ENCODE results near the gene SEC62. TPM values are rescaled to one million over a fixed set of nuclear protein-coding genes. Genes with fewer than 3 reads are reported as not detected.
A peak's percentile ranks its signal among the peaks of the same experiment; 100 is the strongest.

Gene SEC62, protein sequence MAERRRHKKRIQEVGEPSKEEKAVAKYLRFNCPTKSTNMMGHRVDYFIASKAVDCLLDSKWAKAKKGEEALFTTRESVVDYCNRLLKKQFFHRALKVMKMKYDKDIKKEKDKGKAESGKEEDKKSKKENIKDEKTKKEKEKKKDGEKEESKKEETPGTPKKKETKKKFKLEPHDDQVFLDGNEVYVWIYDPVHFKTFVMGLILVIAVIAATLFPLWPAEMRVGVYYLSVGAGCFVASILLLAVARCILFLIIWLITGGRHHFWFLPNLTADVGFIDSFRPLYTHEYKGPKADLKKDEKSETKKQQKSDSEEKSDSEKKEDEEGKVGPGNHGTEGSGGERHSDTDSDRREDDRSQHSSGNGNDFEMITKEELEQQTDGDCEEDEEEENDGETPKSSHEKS
- 16.8 and 69.9 TPM in 2 replicates for total RNA-seq (2011; cell fraction: chromatin; rRNA removed; ENCODE audit: low replicate concordance)
- total RNA-seq (2011; cell fraction: nucleolus; rRNA removed): 9.7 and 15.5 TPM in 2 replicates
- total RNA-seq (2011; cell fraction: nucleoplasm; rRNA removed): 37.0 and 70.5 TPM in 2 replicates
- 34.5 and 36.0 TPM in 2 replicates for total RNA-seq (2014; rRNA removed)
- total RNA-seq (2014; rRNA removed; fragmentation: Illumina TruSeq; extraction: Trizol): 45.3 and 55.8 TPM in 2 replicates
- 47.9 and 51.8 TPM in 2 replicates for total RNA-seq (2015; rRNA removed; fragmentation: Illumina TruSeq; extraction: Trizol)
- 46.6 and 52.1 TPM in 2 replicates for total RNA-seq (2021)
- polyA plus RNA-seq (2011; rRNA removed): 47.3 and 54.0 TPM in 2 replicates
- polyA plus RNA-seq (2011; cell fraction: cytosol; rRNA removed): 28.3 and 50.2 TPM in 2 replicates
- polyA plus RNA-seq (2011; cell fraction: nucleus; rRNA removed): 24.7 and 33.9 TPM in 2 replicates
- polyA plus RNA-seq (2012): 36.4 and 92.2 TPM in 2 replicates
- 62.6 and 78.8 TPM in 2 replicates for polyA plus RNA-seq (2014; fragmentation: Illumina TruSeq; extraction: Trizol)
- polyA plus RNA-seq (2014; fragmentation: Nextera tagmentation; extraction: Ambion mirVana): 100 to 1,000 TPM; 118 to 152 TPM
- 43.2 and 52.7 TPM in 2 replicates for polyA plus RNA-seq (2014; rRNA removed)
- 94.8 and 102 TPM in 2 replicates for polyA minus RNA-seq (2011; rRNA and poly(A)+ RNA removed)
- polyA minus RNA-seq (2011; cell fraction: cytosol; rRNA and poly(A)+ RNA removed): 18.3 and 22.0 TPM in 2 replicates
- polyA minus RNA-seq (2011; cell fraction: nucleus; rRNA and poly(A)+ RNA removed): 10.4 and 24.3 TPM in 2 replicates
- Bru-seq, nascent RNA: percentile 92 among the genes with signal in this experiment
- percentile 94 among the genes with signal in this experiment for BruChase-seq, experiment 1, labeled RNA remaining after a 2-hour chase
- BruChase-seq, experiment 2, labeled RNA remaining after a 6-hour chase: percentile 95 among the genes with signal in this experiment
- long read RNA-seq, experiment 1, full-length matches to known transcripts: 97 of 325 reads
- long read RNA-seq, experiment 1, partial matches to known transcripts: 218 of 325 reads
- long read RNA-seq, experiment 1, other reads (novel, unspliced or antisense): 10 of 325 reads
- long read RNA-seq, experiment 2, full-length matches to known transcripts: 6 of 65 reads
- long read RNA-seq, experiment 2, partial matches to known transcripts: 7 of 65 reads
- long read RNA-seq, experiment 2, other reads (novel, unspliced or antisense): 52 of 65 reads
- long read RNA-seq, experiment 3, full-length matches to known transcripts: 4 of 55 reads
- long read RNA-seq, experiment 3, partial matches to known transcripts: 49 of 55 reads
- long read RNA-seq, experiment 3, other reads (novel, unspliced or antisense): 2 of 55 reads

DNA sequence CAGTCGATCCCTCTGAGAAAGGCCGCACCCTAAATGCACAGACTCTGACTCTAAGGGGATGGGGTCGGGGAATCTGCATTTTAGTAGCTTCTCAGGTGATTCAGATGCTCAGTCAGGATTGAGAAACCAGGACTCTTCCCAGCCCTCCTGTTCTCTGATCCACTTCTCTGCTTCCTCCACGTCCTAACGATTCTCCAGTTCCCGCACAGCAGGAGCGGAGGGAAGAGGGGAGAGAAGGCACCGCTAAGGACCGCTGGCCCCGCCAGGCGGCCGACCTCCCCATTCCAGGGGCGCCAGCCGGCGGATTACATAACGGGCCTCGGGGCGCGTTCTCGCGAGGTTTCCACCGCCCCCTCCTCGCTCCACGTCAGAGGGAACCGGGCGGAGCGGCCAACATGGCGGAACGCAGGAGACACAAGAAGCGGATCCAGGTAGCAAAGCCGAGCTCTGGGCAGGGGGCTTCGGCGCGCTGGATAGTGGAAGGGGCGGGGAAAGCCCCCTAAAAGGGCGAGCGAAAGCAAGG is at the start of gene SEC62:
SEC62 (plus strand) TSS at position 380 of the 523 bp plus-strand sequence; CDS start at position 396, 16 bp downstream.
- in situ Hi-C loops (cut with MboI): loop anchor here (25.0 kb wide), 1 partner anchor 829 kb away; no protein-coding TSS in a partner anchor
- ATAC-seq (peak; percentile 92), FAIRE-seq (peak; percentile 70), DNase-seq (ENCODE audit: extremely low read depth in 1 of 4, low spot score in 3 of 4) (peak; percentile 93 to 96 (median 94))
- Histone ChIP-seq H3K4me1 (replicated peaks in 1 of 2; ENCODE audit: control insufficient read depth in 2 of 2, insufficient read depth in 2 of 2, low read length in 2 of 2) (peaks cover 4 to 12% of the 10 kb centered on the region in 2 experiments; a peak in 4 of 5 replicates), H3K9me1 (ENCODE audit: control insufficient read depth, insufficient read depth, low read length) (no peaks in the 10 kb centered on the region), H3K9me3 (replicated peaks; ENCODE audit: control insufficient read depth, insufficient read depth, low read depth, low read length) (no peaks in the 10 kb centered on the region), H3K36me3 (ENCODE audit: control insufficient read depth, insufficient read depth, low read length) (peaks cover 24% of the 10 kb centered on the region), H3K4me3 (peak within 1 kb of the TSS; percentile 69), H3K27me3 (ENCODE audit: control insufficient read depth in 2 of 2, insufficient read depth in 2 of 2, low read length in 2 of 2) (no peaks in the 10 kb centered on the region), H4K20me1 (replicated peaks; ENCODE audit: control insufficient read depth, insufficient read depth, low read length) (peaks cover 6% of the 10 kb centered on the region; the same call in 1 of the 2 replicates), H3K79me2 (ENCODE audit: control insufficient read depth, insufficient read depth, low read length) (peaks cover 54% of the 10 kb centered on the region), H3K27ac (ENCODE audit: extremely low read depth, low read depth, low read length) (peak within 1 kb of the TSS; percentile 84), H3K4me2 (ENCODE audit: insufficient read depth, low read length) (peak within 1 kb of the TSS; percentile 87), H3K9ac (ENCODE audit: insufficient read depth in 1 of 2, low read depth in 2 of 2, low read length in 2 of 2) (peak within 1 kb of the TSS; percentile 88 to 96), H2AFZ (ENCODE audit: low read depth, low read length) (peak within 1 kb of the TSS; percentile 99)
- intact Hi-C loops (cut with micrococcal nuclease): loop anchor here (1.0 to 5.0 kb wide), 4 partner anchors 22 to 204 kb away; no protein-coding TSS in a partner anchor
- CTCF ChIA-PET (ENCODE audit: low intra/inter-chr PET ratio): interaction anchor here (1.1 to 1.4 kb wide), 2 partner anchors 102 to 104 kb away, joined by 3 to 5 read pairs; no protein-coding TSS in a partner anchor
- no TSS peak for BruUV-seq (replicated peaks)
- WGBS (ENCODE audit: insufficient coverage, low coverage, missing lambda C conversion rate): 1% methylated on average over 30 of the region's 37 CpGs
- POLR2A ChIA-PET: interaction anchor here (0.6 to 3.0 kb wide), 10 partner anchors 11 to 313 kb away, joined by 3 to 34 read pairs (median 4); no protein-coding TSS in a partner anchor
- TF ChIP-seq SPI1 (IDR thresholded peaks at IDR 0.05; ENCODE audit: borderline replicate concordance, low read depth, low read length): 0 out of 2 replicates have a peak, but pooled peaks have one; percentile 11
- peak; percentile 80; the same call in 1 of the 2 replicates for TF ChIP-seq PHF8 (IDR thresholded peaks at IDR 0.05; ENCODE audit: borderline replicate concordance, low read length)
- TF ChIP-seq, protein P1, sequence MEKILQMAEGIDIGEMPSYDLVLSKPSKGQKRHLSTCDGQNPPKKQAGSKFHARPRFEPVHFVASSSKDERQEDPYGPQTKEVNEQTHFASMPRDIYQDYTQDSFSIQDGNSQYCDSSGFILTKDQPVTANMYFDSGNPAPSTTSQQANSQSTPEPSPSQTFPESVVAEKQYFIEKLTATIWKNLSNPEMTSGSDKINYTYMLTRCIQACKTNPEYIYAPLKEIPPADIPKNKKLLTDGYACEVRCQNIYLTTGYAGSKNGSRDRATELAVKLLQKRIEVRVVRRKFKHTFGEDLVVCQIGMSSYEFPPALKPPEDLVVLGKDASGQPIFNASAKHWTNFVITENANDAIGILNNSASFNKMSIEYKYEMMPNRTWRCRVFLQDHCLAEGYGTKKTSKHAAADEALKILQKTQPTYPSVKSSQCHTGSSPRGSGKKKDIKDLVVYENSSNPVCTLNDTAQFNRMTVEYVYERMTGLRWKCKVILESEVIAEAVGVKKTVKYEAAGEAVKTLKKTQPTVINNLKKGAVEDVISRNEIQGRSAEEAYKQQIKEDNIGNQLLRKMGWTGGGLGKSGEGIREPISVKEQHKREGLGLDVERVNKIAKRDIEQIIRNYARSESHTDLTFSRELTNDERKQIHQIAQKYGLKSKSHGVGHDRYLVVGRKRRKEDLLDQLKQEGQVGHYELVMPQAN (IDR thresholded peaks at IDR 0.05; ENCODE audit: borderline replicate concordance): no peak
- peak; percentile 95 for TF ChIP-seq CREM (IDR thresholded peaks at IDR 0.05; ENCODE audit: low read depth)
- no peak; a peak in 1 of 4 replicates for TF ChIP-seq ARNT (IDR thresholded peaks at IDR 0.05)
- TF ChIP-seq, protein P2, sequence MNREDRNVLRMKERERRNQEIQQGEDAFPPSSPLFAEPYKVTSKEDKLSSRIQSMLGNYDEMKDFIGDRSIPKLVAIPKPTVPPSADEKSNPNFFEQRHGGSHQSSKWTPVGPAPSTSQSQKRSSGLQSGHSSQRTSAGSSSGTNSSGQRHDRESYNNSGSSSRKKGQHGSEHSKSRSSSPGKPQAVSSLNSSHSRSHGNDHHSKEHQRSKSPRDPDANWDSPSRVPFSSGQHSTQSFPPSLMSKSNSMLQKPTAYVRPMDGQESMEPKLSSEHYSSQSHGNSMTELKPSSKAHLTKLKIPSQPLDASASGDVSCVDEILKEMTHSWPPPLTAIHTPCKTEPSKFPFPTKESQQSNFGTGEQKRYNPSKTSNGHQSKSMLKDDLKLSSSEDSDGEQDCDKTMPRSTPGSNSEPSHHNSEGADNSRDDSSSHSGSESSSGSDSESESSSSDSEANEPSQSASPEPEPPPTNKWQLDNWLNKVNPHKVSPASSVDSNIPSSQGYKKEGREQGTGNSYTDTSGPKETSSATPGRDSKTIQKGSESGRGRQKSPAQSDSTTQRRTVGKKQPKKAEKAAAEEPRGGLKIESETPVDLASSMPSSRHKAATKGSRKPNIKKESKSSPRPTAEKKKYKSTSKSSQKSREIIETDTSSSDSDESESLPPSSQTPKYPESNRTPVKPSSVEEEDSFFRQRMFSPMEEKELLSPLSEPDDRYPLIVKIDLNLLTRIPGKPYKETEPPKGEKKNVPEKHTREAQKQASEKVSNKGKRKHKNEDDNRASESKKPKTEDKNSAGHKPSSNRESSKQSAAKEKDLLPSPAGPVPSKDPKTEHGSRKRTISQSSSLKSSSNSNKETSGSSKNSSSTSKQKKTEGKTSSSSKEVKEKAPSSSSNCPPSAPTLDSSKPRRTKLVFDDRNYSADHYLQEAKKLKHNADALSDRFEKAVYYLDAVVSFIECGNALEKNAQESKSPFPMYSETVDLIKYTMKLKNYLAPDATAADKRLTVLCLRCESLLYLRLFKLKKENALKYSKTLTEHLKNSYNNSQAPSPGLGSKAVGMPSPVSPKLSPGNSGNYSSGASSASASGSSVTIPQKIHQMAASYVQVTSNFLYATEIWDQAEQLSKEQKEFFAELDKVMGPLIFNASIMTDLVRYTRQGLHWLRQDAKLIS (CRISPR knock-in tag; IDR thresholded peaks at IDR 0.05): peak; percentile 62; the same call in 1 of the 2 replicates
- TF ChIP-seq MYNN (IDR thresholded peaks at IDR 0.05): 0 out of 2 replicates have a peak, but pooled peaks have one; percentile 14
- TF ChIP-seq MYNN (CRISPR knock-in tag; IDR thresholded peaks at IDR 0.05): no peak
- peak; percentile 54 for TF ChIP-seq PML (IDR thresholded peaks at IDR 0.05; ENCODE audit: low read length)
